Body of pancreas (tissue), 4 donors: ENCODE results near the gene RBP3. TPM values are rescaled to one million over a fixed set of nuclear protein-coding genes. Genes with fewer than 3 reads are reported as not detected.
A peak's percentile ranks its signal among the peaks of the same experiment; 100 is the strongest.

ENCODE experiments used
- ATAC-seq: fragments of 150-250 bp; one replicate; pipeline ENCODE4 v1.9.1; 2016
- DNase-seq, 4 donors: peaks; one replicate each; pipeline ENCODE4 v3.0.0-alpha.2; 2019
- H3K27ac ChIP-seq, 4 donors: fragments of 200-600 bp; sonication (generic); 1 replicate in 3 of 4; 2 replicates in 1 of 4; pipeline versions ENCODE4 v1.5.1 to v1.6.1; 2016 to 2019; ENCODE audit warnings: mild to moderate bottlenecking in 1 of 4, mixed read lengths in 1 of 4, moderate library complexity in 1 of 4
- H3K27me3 ChIP-seq, 2 donors: fragments of 200-600 bp; sonication (generic); one replicate each; pipeline ENCODE4 v1.6.0; 2016; ENCODE audit warnings: mild to moderate bottlenecking in 1 of 2
- H3K36me3 ChIP-seq, 2 donors: fragments of 200-600 bp; sonication (generic); replicated peaks in 1 of 2; 2 replicates each; pipeline ENCODE4 v1.5.1; 2016; ENCODE audit warnings: low read depth in 2 of 2; ENCODE audit not compliant: insufficient read depth in 1 of 2
- H3K4me1 ChIP-seq: fragments of 200-600 bp; sonication (generic); one replicate; pipeline ENCODE4 v1.6.0; 2016
- H3K4me3 ChIP-seq, 2 donors: fragments of 200-600 bp; sonication (generic); 1 replicate in 1 of 2; 2 replicates in 1 of 2; pipeline ENCODE4 v1.5.1; 2016 to 2019
- H3K9me3 ChIP-seq, 3 donors: fragments of 200-600 bp; sonication (generic); 1 replicate in 2 of 3; 2 replicates in 1 of 3; pipeline ENCODE4 v1.5.1; 2016
- POLR2A ChIP-seq, 3 donors: fragments of 450-650 bp; IDR thresholded peaks; one replicate each; pipeline ENCODE4 v1.6.1; 2016; ENCODE audit warnings: antibody characterized with exemption in 3 of 3, mild to moderate bottlenecking in 2 of 3
- WGBS, 2 donors: methylation state at CpG; one replicate each; pipeline ENCODE4 v1.1.5; 2017; 5-methylcytosine and 5-hydroxymethylcytosine counted together
- intact Hi-C: fragments of 100-400 bp; cut with DNase I; formaldehyde crosslinking; loops from one replicate; pipeline ENCODE4 v1.15.1; 2023
- total RNA-seq, 2 donors: library from RNA; depleted of rRNA; stranded (reverse); fragments of >200 nt; gene quantifications; one replicate each; pipeline ENCODE4 v1.1.0, GENCODE V29; 2016
- TF ChIP-seq, protein P1 (sequence below), 7 experiments: fragments of 450-650 bp in 4 of 7; fragments of 200-600 bp in 3 of 7; sonication (generic) in 3 of 7; IDR thresholded peaks; one replicate each; pipeline ENCODE4 v1.5.1; 2016 to 2019; ENCODE audit warnings: antibody characterized with exemption in 7 of 7

The RBP3 gene
- total RNA-seq, 2 donors from 2014 or later, result not detected

GRCh38 chr10:47319784-47320183, 28.4 kb upstream of the RBP3 start:
- intact Hi-C loops, result loop anchor here (5.0 kb wide), 2 partner anchors 272 to 292 kb away; no protein-coding TSS in a partner anchor
- H3K27ac ChIP-seq, result no peak overlapping the region
- 80 to 91% methylated on average over 6 to 8 of the region's 8 CpGs for WGBS, 2 donors

GRCh38 chr10:47320812-47321211, 27.4 kb upstream of the RBP3 start:
- Histone ChIP-seq H3K27ac (no peak overlapping the region), H3K4me1 (peaks cover 9% of the 10 kb centered on the region), H3K27me3 (no peaks in the 10 kb centered on the region), H3K36me3 (no peaks in the 10 kb centered on the region), H3K9me3 (no peaks in the 10 kb centered on the region), H3K4me3 (no peak overlapping the region)
- DNase-seq (no peak), ATAC-seq (no peak)
- TF ChIP-seq, protein P1, sequence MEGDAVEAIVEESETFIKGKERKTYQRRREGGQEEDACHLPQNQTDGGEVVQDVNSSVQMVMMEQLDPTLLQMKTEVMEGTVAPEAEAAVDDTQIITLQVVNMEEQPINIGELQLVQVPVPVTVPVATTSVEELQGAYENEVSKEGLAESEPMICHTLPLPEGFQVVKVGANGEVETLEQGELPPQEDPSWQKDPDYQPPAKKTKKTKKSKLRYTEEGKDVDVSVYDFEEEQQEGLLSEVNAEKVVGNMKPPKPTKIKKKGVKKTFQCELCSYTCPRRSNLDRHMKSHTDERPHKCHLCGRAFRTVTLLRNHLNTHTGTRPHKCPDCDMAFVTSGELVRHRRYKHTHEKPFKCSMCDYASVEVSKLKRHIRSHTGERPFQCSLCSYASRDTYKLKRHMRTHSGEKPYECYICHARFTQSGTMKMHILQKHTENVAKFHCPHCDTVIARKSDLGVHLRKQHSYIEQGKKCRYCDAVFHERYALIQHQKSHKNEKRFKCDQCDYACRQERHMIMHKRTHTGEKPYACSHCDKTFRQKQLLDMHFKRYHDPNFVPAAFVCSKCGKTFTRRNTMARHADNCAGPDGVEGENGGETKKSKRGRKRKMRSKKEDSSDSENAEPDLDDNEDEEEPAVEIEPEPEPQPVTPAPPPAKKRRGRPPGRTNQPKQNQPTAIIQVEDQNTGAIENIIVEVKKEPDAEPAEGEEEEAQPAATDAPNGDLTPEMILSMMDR (IDR thresholded peaks at IDR 0.05), result no peak
- TF ChIP-seq POLR2A (IDR thresholded peaks at IDR 0.05), result no peak
- intact Hi-C loops, result no loop called here
- 75 to 84% methylated on average over 6 of the region's 6 CpGs for WGBS, 2 donors

More at GRCh38 chr10:47319784-47320183, 28.4 kb upstream of the RBP3 start:
- H3K27me3 ChIP-seq, result no peaks in the 10 kb centered on the region
- ATAC-seq (no peak), DNase-seq (no peak)
- no peaks in the 10 kb centered on the region for H3K36me3 ChIP-seq
- H3K4me3 ChIP-seq, result no peak overlapping the region
- TF ChIP-seq, protein P1 (IDR thresholded peaks at IDR 0.05), result no peak
- TF ChIP-seq POLR2A (IDR thresholded peaks at IDR 0.05), result no peak
- H3K4me1 ChIP-seq, result peaks cover 19% of the 10 kb centered on the region
- no peaks in the 10 kb centered on the region for H3K9me3 ChIP-seq

DNA sequence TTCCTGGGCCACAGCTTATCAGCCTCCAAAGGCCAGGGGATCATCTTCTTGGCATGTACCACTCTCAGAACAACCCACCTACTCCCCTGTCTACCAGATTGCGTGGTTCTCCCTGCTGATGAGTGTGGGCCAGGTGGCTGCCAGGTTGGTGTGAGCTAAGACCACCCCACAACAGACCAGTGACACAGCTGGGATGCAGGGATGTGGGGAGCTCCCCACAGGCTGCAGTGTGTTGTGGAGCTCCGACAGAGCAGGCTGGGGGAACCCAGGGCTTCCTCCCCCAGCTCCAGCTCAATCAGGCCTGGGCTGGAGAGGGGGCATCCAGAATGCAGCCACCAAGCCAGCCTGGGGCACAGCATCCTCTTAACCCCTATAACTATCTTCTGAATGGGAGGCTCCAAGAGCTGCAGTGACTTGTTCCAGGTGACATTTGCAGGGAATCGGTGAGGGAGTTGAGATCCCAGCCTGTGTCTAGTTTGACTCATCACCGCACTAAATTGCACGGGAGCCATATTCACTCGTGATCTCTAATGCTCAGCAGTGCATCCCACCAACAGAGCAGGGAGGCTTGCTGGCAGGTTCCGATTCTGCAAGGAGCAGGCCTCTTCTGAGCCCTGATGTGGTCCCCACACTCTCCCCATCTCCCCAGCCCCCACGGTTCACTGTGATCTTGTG, 26.5 kb upstream of the RBP3 start:
- ATAC-seq, result no peak
- 83 to 85% methylated on average over 6 to 8 of the region's 8 CpGs for WGBS, 2 donors
- no peaks in the 10 kb centered on the region for H3K27me3 ChIP-seq
- intact Hi-C loops, result no loop called here
- H3K36me3 ChIP-seq, result no peaks in the 10 kb centered on the region
- TF ChIP-seq POLR2A (IDR thresholded peaks at IDR 0.05), result no peak
- no peak overlapping the region for H3K4me3 ChIP-seq
- no peak overlapping the region for H3K27ac ChIP-seq
- no peaks in the 10 kb centered on the region for H3K9me3 ChIP-seq
- peaks cover 5% of the 10 kb centered on the region for H3K4me1 ChIP-seq
- peak in 1 of 4 donors; percentile 5 for DNase-seq

GRCh38 chr10:47322300-47323061, 25.7 kb upstream of the RBP3 start, which contains the start of gene GDF2:
Gene GDF2, plus strand, starts transcription at chr10:47322454. Its CDS starts 215 bp downstream, at chr10:47322669.
- intact Hi-C loops, result no loop called here
- DNase-seq, result peak in 1 of 4 donors; percentile 10

GRCh38 chr10:47323087-47323486, 25.1 kb upstream of the RBP3 start:
- intact Hi-C loops, result no loop called here
- WGBS, 2 donors, result 37 to 58% methylated on average over 1 of the region's 1 CpG

More at GRCh38 chr10:47322300-47323061, 25.7 kb upstream of the RBP3 start, which contains the start of gene GDF2:
- WGBS, 2 donors, result 74 to 77% methylated on average over 30 to 35 of the region's 35 CpGs
- Histone ChIP-seq H3K27me3 (no peaks in the 10 kb centered on the region), H3K36me3 (no peaks in the 10 kb centered on the region), H3K4me1 (peaks cover 5% of the 10 kb centered on the region), H3K9me3 (no peaks in the 10 kb centered on the region), H3K4me3 (no peak within 1 kb of the TSS), H3K27ac (no peak within 1 kb of the TSS)
- no peak for ATAC-seq
- TF ChIP-seq, protein P1 (IDR thresholded peaks at IDR 0.05), result no peak
- TF ChIP-seq POLR2A (IDR thresholded peaks at IDR 0.05), result no peak

More at GRCh38 chr10:47323087-47323486, 25.1 kb upstream of the RBP3 start:
- DNase-seq (no peak), ATAC-seq (no peak)
- H3K4me3 ChIP-seq, result no peak overlapping the region
- no peaks in the 10 kb centered on the region for H3K36me3 ChIP-seq
- TF ChIP-seq POLR2A (IDR thresholded peaks at IDR 0.05), result no peak
- TF ChIP-seq, protein P1 (IDR thresholded peaks at IDR 0.05), result no peak
- peaks cover 5% of the 10 kb centered on the region for H3K4me1 ChIP-seq
- no peaks in the 10 kb centered on the region for H3K27me3 ChIP-seq
- no peaks in the 10 kb centered on the region for H3K9me3 ChIP-seq
- no peak overlapping the region for H3K27ac ChIP-seq
